Measurements from ENCODE around the gene PHETA1. TPM values are rescaled to one million over a fixed set of nuclear protein-coding genes. Genes with fewer than 3 reads are reported as not detected.

PHETA1 gene
- total and polyA plus RNA-seq, 2 of the 13 experiments (the other 11 are each of a cell fraction or from before 2014, with no cell fraction given), result 11.3 to 20.8 TPM

GRCh38 chr12:111367661-111368221 lies 1.2 kb downstream of the PHETA1 start (continued):
- TF ChIP-seq SOX13 (IDR thresholded peaks at IDR 0.05) (peak; percentile 63; the same call in 1 of the 2 replicates), SOX13 (CRISPR knock-in tag; conservative IDR thresholded peaks at IDR 0.05 in 1 of 2, IDR thresholded peaks at IDR 0.05 in 1 of 2) (peak in 1 of 2 experiments; percentile 83; a peak in 2 of 4 replicates), ARNTL (CRISPR knock-in tag; IDR thresholded peaks at IDR 0.05) (peak; percentile 74; the same call in 1 of the 2 replicates), MED8 (CRISPR knock-in tag; IDR thresholded peaks at IDR 0.05; ENCODE audit: insufficient replicate concordance) (peak; percentile 96), ZSCAN22 (CRISPR knock-in tag; IDR thresholded peaks at IDR 0.05) (no peak), MBNL3 (CRISPR knock-in tag; conservative IDR thresholded peaks at IDR 0.05) (no peak), STAG1 (CRISPR knock-in tag; IDR thresholded peaks at IDR 0.05) (no peak), GLMP (CRISPR knock-in tag; IDR thresholded peaks at IDR 0.05; ENCODE audit: borderline replicate concordance) (no peak), ZFX (CRISPR knock-in tag; IDR thresholded peaks at IDR 0.05; ENCODE audit: low read depth) (peak; percentile 82), FOSL2 (CRISPR knock-in tag; IDR thresholded peaks at IDR 0.05) (peak; percentile 90), KLF16 (CRISPR knock-in tag; IDR thresholded peaks at IDR 0.05) (0 out of 4 replicates have a peak, but pooled peaks of 1 of the 2 experiments have one; percentile 61), PPARG (CRISPR knock-in tag; conservative IDR thresholded peaks at IDR 0.05) (peak; percentile 90), SNAPC2 (CRISPR knock-in tag; IDR thresholded peaks at IDR 0.05) (0 out of 2 replicates have a peak, but pooled peaks have one; percentile 31), NFRKB (IDR thresholded peaks at IDR 0.05) (no peak), HIC2 (CRISPR knock-in tag; IDR thresholded peaks at IDR 0.05; ENCODE audit: low read depth) (peak; percentile 100), ZNF460 (CRISPR knock-in tag; IDR thresholded peaks at IDR 0.05; ENCODE audit: borderline replicate concordance) (peak; percentile 41; the same call in 1 of the 2 replicates), DPF2 (CRISPR knock-in tag; IDR thresholded peaks at IDR 0.05; ENCODE audit: borderline replicate concordance, low read depth) (peak; percentile 90), TARDBP (CRISPR knock-in tag; IDR thresholded peaks at IDR 0.05) (peak; percentile 96; the same call in 1 of the 2 replicates), ZNF546 (CRISPR knock-in tag; conservative IDR thresholded peaks at IDR 0.05) (no peak), MTA3 (CRISPR knock-in tag; IDR thresholded peaks at IDR 0.05) (no peak), ARNT2 (CRISPR knock-in tag; IDR thresholded peaks at IDR 0.05; ENCODE audit: low read depth) (peak; percentile 19; the same call in 1 of the 2 replicates), SUZ12 (IDR thresholded peaks at IDR 0.05; ENCODE audit: low read depth, low read length) (no peak), FOXO4 (CRISPR knock-in tag; conservative IDR thresholded peaks at IDR 0.05) (no peak), ZNF235 (CRISPR knock-in tag; IDR thresholded peaks at IDR 0.05; ENCODE audit: borderline replicate concordance) (no peak), FOSL1 (CRISPR knock-in tag; IDR thresholded peaks at IDR 0.05; ENCODE audit: borderline replicate concordance) (no peak), SNRNP70 (IDR thresholded peaks at IDR 0.05; ENCODE audit: low read depth, low read length) (no peak), ZNF674 (CRISPR knock-in tag; IDR thresholded peaks at IDR 0.05; ENCODE audit: low read depth) (no peak), ZNF484 (CRISPR knock-in tag; IDR thresholded peaks at IDR 0.05; ENCODE audit: borderline replicate concordance, low read depth) (no peak)
